HepG2 (cell line): ENCODE results near the gene CALML6. TPM values are rescaled to one million over a fixed set of nuclear protein-coding genes. Genes with fewer than 3 reads are reported as not detected.

Experiments used
- GABPB1 ChIP-seq: IDR thresholded peaks from 2 replicates; pipeline ENCODE4 v1.6.1; 2016; ENCODE audit warnings: mild to moderate bottlenecking, missing genetic modification reagents, moderate library complexity, missing compliant biosample characterization
- HNF4A ChIP-seq: sonication (generic); formaldehyde crosslinking; IDR thresholded peaks from 2 replicates; pipeline ENCODE4 v1.4.0; 2020; ENCODE audit warnings: missing genetic modification reagents
- HOXA7 ChIP-seq: sonication (generic); formaldehyde crosslinking; IDR thresholded peaks from 2 replicates; pipeline ENCODE4 v1.8.1; 2022; ENCODE audit warnings: mild to moderate bottlenecking, missing genetic modification reagents, moderate library complexity
- HOXA9 ChIP-seq: sonication (generic); formaldehyde crosslinking; IDR thresholded peaks from 2 replicates; pipeline ENCODE4 v1.8.1; 2022; ENCODE audit warnings: missing genetic modification reagents, mild to moderate bottlenecking, moderate library complexity, borderline replicate concordance
- ISX ChIP-seq: sonication (generic); formaldehyde crosslinking; conservative IDR thresholded peaks from 2 replicates; pipeline ENCODE4 v1.5.0; 2020; ENCODE audit warnings: missing genetic modification reagents
- KDM5B ChIP-seq: sonication (generic); formaldehyde crosslinking; IDR thresholded peaks from 2 replicates; pipeline ENCODE4 v1.4.0; 2020; ENCODE audit warnings: missing genetic modification reagents, mild to moderate bottlenecking, borderline replicate concordance
- MTERF4 ChIP-seq: sonication (generic); formaldehyde crosslinking; IDR thresholded peaks from 2 replicates; pipeline ENCODE4 v1.8.0; 2023; ENCODE audit warnings: mild to moderate bottlenecking, missing genetic modification reagents
- MXD4 ChIP-seq: IDR thresholded peaks from 2 replicates; pipeline ENCODE4 v1.6.1; 2016; ENCODE audit warnings: mild to moderate bottlenecking, missing biosample characterization, missing genetic modification reagents
- NONO ChIP-seq, 2 experiments: fragments of 450-650 bp in 1 of 2; sonication (generic) in 1 of 2; formaldehyde crosslinking in 1 of 2; IDR thresholded peaks in 1 of 2; conservative IDR thresholded peaks in 1 of 2; 2 replicates each; pipeline versions ENCODE4 v1.6.1 to v1.8.0; 2017 to 2022; ENCODE audit warnings: mild to moderate bottlenecking in 1 of 2, missing genetic modification reagents in 1 of 2, moderate library complexity in 1 of 2
- SAFB2 ChIP-seq: sonication (generic); formaldehyde crosslinking; IDR thresholded peaks from 2 replicates; pipeline ENCODE4 v1.5.1; 2020; ENCODE audit warnings: missing genetic modification reagents, low read depth, mild to moderate bottlenecking, borderline replicate concordance
- SALL1 ChIP-seq: sonication (generic); formaldehyde crosslinking; IDR thresholded peaks from 2 replicates; pipeline ENCODE4 v1.8.0; 2022; ENCODE audit warnings: mild to moderate bottlenecking, missing genetic modification reagents
- SP5 ChIP-seq: IDR thresholded peaks from 2 replicates; pipeline ENCODE4 v1.6.1; 2016; ENCODE audit warnings: low read depth, borderline replicate concordance
- SSRP1 ChIP-seq: IDR thresholded peaks from 2 replicates; pipeline ENCODE4 v1.6.1; 2016; ENCODE audit warnings: control low read depth
- TCF7L2 ChIP-seq: IDR thresholded peaks from 2 replicates; pipeline ENCODE4 v1.6.1; 2011; ENCODE audit warnings: mild to moderate bottlenecking, low read depth, low read length, moderate library complexity
- ZBTB33 ChIP-seq: sonication (generic); formaldehyde crosslinking; IDR thresholded peaks from 2 replicates; pipeline ENCODE4 v1.4.0; 2020; ENCODE audit warnings: missing genetic modification reagents
- ZNF326 ChIP-seq: sonication (generic); formaldehyde crosslinking; IDR thresholded peaks from 2 replicates; pipeline ENCODE4 v1.4.0; 2020; ENCODE audit warnings: missing genetic modification reagents, borderline replicate concordance
- ZNF574 ChIP-seq: sonication (generic); formaldehyde crosslinking; IDR thresholded peaks from 2 replicates; pipeline ENCODE4 v1.4.0; 2020; ENCODE audit warnings: missing genetic modification reagents
- ZNF598 ChIP-seq: sonication (generic); formaldehyde crosslinking; IDR thresholded peaks from 2 replicates; pipeline ENCODE4 v1.5.1; 2020; ENCODE audit warnings: mild to moderate bottlenecking, missing genetic modification reagents, borderline replicate concordance
- ZNF672 ChIP-seq: sonication (generic); formaldehyde crosslinking; IDR thresholded peaks from 2 replicates; pipeline ENCODE4 v1.8.1; 2022; ENCODE audit warnings: missing genetic modification reagents
- polyA plus RNA-seq, 8 experiments: library from polyadenylated mRNA; depleted of rRNA in 3 of 8; stranded (reverse) in 7 of 8; unstranded in 1 of 8; fragments of >200 nt; fragmentation: Illumina TruSeq in 4 of 8; extraction: Trizol in 4 of 8; gene quantifications; 2 replicates each; pipeline versions ENCODE4 v1.2.1 to v1.2.3, GENCODE V29; 2011 to 2016; ENCODE audit warnings: low read depth in 4 of 8, missing spikeins in 1 of 8, mixed read lengths in 1 of 8; ENCODE audit not compliant: insufficient read depth in 1 of 8
- total RNA-seq, 5 experiments: library from RNA; depleted of rRNA; stranded (reverse); fragments of >200 nt; fragmentation: Illumina TruSeq; extraction: Trizol; gene quantifications; 2 replicates each; pipeline ENCODE4 v1.2.3, GENCODE V29; 2016; ENCODE audit warnings: low read depth in 1 of 5
- TF ChIP-seq, protein P1 (sequence below): IDR thresholded peaks from 2 replicates; pipeline ENCODE4 v1.6.1; 2016; ENCODE audit warnings: low read depth, control low read depth

The CALML6 gene
- total and polyA plus RNA-seq, 2 of the 13 experiments (the other 11 are each of a cell fraction or from before 2014, with no cell fraction given), result 0.11 to 0.12 TPM

GRCh38 chr1:1943834-1944570 is 28.9 kb downstream of the CALML6 start (continued):
- TF ChIP-seq ZNF598 (peak; percentile 26; the same call in 1 of the 2 replicates), MTERF4 (CRISPR knock-in tag) (no peak), HOXA9 (CRISPR knock-in tag) (no peak), ZNF672 (CRISPR knock-in tag) (no peak), ISX (no peak), HOXA7 (CRISPR knock-in tag) (no peak), SALL1 (CRISPR knock-in tag) (peak; percentile 94), HNF4A (CRISPR knock-in tag) (peak; percentile 40; the same call in 1 of the 2 replicates), SP5 (peak; percentile 74), TCF7L2 (no peak), ZNF574 (CRISPR knock-in tag) (peak; percentile 56; the same call in 1 of the 2 replicates), NONO (IDR thresholded peaks at IDR 0.05) (no peak), NONO (CRISPR knock-in tag; conservative IDR thresholded peaks at IDR 0.05) (peak; percentile 76), SAFB2 (CRISPR knock-in tag) (0 out of 2 replicates have a peak, but pooled peaks have one; percentile 33), ZBTB33 (CRISPR knock-in tag) (peak; percentile 60), ZNF326 (0 out of 2 replicates have a peak, but pooled peaks have one; percentile 46), MXD4 (CRISPR knock-in tag) (peak; percentile 87; the same call in 1 of the 2 replicates), KDM5B (CRISPR knock-in tag) (peak; percentile 85), SSRP1 (no peak), GABPB1 (peak; percentile 75)
- TF ChIP-seq, protein P1, sequence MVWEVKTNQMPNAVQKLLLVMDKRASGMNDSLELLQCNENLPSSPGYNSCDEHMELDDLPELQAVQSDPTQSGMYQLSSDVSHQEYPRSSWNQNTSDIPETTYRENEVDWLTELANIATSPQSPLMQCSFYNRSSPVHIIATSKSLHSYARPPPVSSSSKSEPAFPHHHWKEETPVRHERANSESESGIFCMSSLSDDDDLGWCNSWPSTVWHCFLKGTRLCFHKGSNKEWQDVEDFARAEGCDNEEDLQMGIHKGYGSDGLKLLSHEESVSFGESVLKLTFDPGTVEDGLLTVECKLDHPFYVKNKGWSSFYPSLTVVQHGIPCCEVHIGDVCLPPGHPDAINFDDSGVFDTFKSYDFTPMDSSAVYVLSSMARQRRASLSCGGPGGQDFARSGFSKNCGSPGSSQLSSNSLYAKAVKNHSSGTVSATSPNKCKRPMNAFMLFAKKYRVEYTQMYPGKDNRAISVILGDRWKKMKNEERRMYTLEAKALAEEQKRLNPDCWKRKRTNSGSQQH (CRISPR knock-in tag), result 0 out of 2 replicates have a peak, but pooled peaks have one; percentile 30
